Measurements from ENCODE around the gene CAD.

GRCh38 chr2:27216416-27217137 lies 592 bp upstream of the CAD start:
- no peak for TF ChIP-seq CTCF (IDR thresholded peaks at IDR 0.05 in 8 of 11, conservative IDR thresholded peaks at IDR 0.05 in 3 of 11)
- TF ChIP-seq POLR2AphosphoS5 (IDR thresholded peaks at IDR 0.05): no peak
- no peak for TF ChIP-seq POLR2A (IDR thresholded peaks at IDR 0.05)

All from spleen (tissue), 7 donors.